ENCODE data around the gene VAT1.

Gene VAT1

DNA sequence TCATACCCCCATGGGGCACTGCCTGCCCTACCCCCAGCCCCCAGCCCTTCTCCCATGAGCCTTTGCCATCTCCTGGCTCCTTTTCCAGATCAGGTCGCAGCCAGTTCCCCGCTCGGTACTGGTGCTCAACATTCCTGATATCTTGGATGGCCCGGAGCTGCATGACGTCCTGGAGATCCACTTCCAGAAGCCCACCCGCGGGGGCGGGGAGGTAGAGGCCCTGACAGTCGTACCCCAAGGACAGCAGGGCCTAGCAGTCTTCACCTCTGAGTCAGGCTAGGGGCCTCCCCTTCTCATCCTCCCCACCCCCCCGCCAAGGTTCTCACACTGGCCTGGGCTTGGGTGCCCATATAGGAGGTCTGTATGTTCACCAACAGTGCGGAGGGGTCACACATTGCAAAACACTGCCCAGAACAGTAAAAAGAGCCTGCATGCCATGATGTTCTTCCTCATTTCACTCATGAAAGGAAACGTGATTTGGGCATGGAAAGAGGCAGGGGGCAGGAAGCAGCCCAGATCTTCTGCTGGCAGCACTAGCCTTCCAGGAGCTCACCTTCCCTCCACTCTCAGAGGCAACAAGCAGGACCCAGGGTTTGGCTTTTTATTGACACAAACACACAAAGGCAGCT, 8.1 kb downstream of the VAT1 start:
- Histone ChIP-seq H3K14ac (ENCODE audit: low read length in 2 of 2) (no peak overlapping the region), H3K27me3 (ENCODE audit: control insufficient read depth in 1 of 2, insufficient read depth in 1 of 2, low read length in 2 of 2) (no peaks in the 10 kb centered on the region), H3K27ac (ENCODE audit: low read length, poor library complexity, severe bottlenecking) (no peak overlapping the region), H3K79me1 (replicated peaks; ENCODE audit: low read length, poor library complexity, severe bottlenecking) (peaks cover 33% of the 10 kb centered on the region), H2BK120ac (ENCODE audit: low read depth, low read length) (no peak overlapping the region), H2AFZ (ENCODE audit: low read depth, low read length) (no peak overlapping the region), H3K4me2 (ENCODE audit: low read length, poor library complexity, severe bottlenecking) (no peak overlapping the region), H4K91ac (ENCODE audit: low read length) (no peak overlapping the region), H3K36me3 (ENCODE audit: control insufficient read depth in 1 of 2, insufficient read depth in 2 of 2, low read depth in 1 of 2, low read length in 2 of 2) (peaks cover 56 to 81% of the 10 kb centered on the region in 2 experiments), H3K9me3 (ENCODE audit: control insufficient read depth, low read length) (no peaks in the 10 kb centered on the region), H3K23ac (ENCODE audit: low read length in 2 of 2) (no peak overlapping the region), H3K9ac (ENCODE audit: low read length) (peak overlapping the region; percentile 56), H3K18ac (ENCODE audit: low read depth in 1 of 2, low read length in 2 of 2) (no peak overlapping the region), H3K4ac (ENCODE audit: low read depth in 1 of 2, low read length in 2 of 2) (no peak overlapping the region), H2AK5ac (ENCODE audit: low read length, severe bottlenecking) (no peak overlapping the region), H2BK5ac (ENCODE audit: low read depth, low read length, poor library complexity, severe bottlenecking) (no peak overlapping the region), H3K4me1 (ENCODE audit: control insufficient read depth, insufficient read depth, low read depth, low read length) (peaks cover 13% of the 10 kb centered on the region), H2BK15ac (ENCODE audit: low read depth, poor library complexity, severe bottlenecking) (no peak overlapping the region), H4K8ac (ENCODE audit: low read length) (no peak overlapping the region), H2BK12ac (ENCODE audit: low read length in 2 of 2) (no peak overlapping the region), H3K4me3 (ENCODE audit: insufficient read depth in 1 of 2, low read depth in 1 of 2, low read length in 2 of 2) (no peak overlapping the region)
- WGBS, result 91% methylated on average over 12 of the region's 12 CpGs
- no peak for DNase-seq

DNA sequence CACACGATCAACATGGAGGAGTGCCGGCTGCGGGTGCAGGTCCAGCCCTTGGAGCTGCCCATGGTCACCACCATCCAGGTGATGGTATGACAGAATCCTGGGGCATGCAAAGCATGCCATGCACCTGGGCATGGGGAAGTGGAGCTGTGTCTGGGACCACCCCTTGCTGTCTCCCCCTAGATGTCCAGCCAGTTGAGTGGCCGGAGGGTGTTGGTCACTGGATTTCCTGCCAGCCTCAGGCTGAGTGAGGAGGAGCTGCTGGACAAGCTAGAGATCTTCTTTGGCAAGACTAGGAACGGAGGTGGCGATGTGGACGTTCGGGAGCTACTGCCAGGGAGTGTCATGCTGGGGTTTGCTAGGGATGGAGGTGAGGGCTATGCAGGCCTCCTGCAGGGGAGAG, 8.9 kb downstream of the VAT1 start:
- H2BK15ac ChIP-seq (ENCODE audit: low read depth, poor library complexity, severe bottlenecking), result no peak overlapping the region
- peaks cover 10% of the 10 kb centered on the region for H3K4me1 ChIP-seq (ENCODE audit: control insufficient read depth, insufficient read depth, low read depth, low read length)
- H3K9me3 ChIP-seq (ENCODE audit: control insufficient read depth, low read length), result no peaks in the 10 kb centered on the region
- no peak for DNase-seq
- H4K91ac ChIP-seq (ENCODE audit: low read length), result no peak overlapping the region
- peaks cover 53 to 73% of the 10 kb centered on the region in 2 experiments for H3K36me3 ChIP-seq (ENCODE audit: control insufficient read depth in 1 of 2, insufficient read depth in 2 of 2, low read depth in 1 of 2, low read length in 2 of 2)
- no peak overlapping the region for H3K4ac ChIP-seq (ENCODE audit: low read depth in 1 of 2, low read length in 2 of 2)
- H3K23ac ChIP-seq (ENCODE audit: low read length in 2 of 2), result no peak overlapping the region
- no peak overlapping the region for H3K27ac ChIP-seq (ENCODE audit: low read length, poor library complexity, severe bottlenecking)
- peaks cover 30% of the 10 kb centered on the region for H3K79me1 ChIP-seq (replicated peaks; ENCODE audit: low read length, poor library complexity, severe bottlenecking)
- no peak overlapping the region for H2BK12ac ChIP-seq (ENCODE audit: low read length in 2 of 2)
- H2BK5ac ChIP-seq (ENCODE audit: low read depth, low read length, poor library complexity, severe bottlenecking), result no peak overlapping the region
- H3K9ac ChIP-seq (ENCODE audit: low read length), result no peak overlapping the region
- H3K4me3 ChIP-seq (ENCODE audit: insufficient read depth in 1 of 2, low read depth in 1 of 2, low read length in 2 of 2), result no peak overlapping the region
- no peak overlapping the region for H2AFZ ChIP-seq (ENCODE audit: low read depth, low read length)
- H3K14ac ChIP-seq (ENCODE audit: low read length in 2 of 2), result no peak overlapping the region
- H4K8ac ChIP-seq (ENCODE audit: low read length), result no peak overlapping the region
- H3K18ac ChIP-seq (ENCODE audit: low read depth in 1 of 2, low read length in 2 of 2), result no peak overlapping the region
- WGBS, result 95% methylated on average over 8 of the region's 8 CpGs
- no peak overlapping the region for H2AK5ac ChIP-seq (ENCODE audit: low read length, severe bottlenecking)
- no peaks in the 10 kb centered on the region for H3K27me3 ChIP-seq (ENCODE audit: control insufficient read depth in 1 of 2, insufficient read depth in 1 of 2, low read length in 2 of 2)
- no peak overlapping the region for H3K4me2 ChIP-seq (ENCODE audit: low read length, poor library complexity, severe bottlenecking)
- no peak overlapping the region for H2BK120ac ChIP-seq (ENCODE audit: low read depth, low read length)

GRCh38 chr17:43011728-43012472, 10.3 kb downstream of the VAT1 start:
- peaks cover 45 to 61% of the 10 kb centered on the region in 2 experiments for H3K36me3 ChIP-seq (ENCODE audit: control insufficient read depth in 1 of 2, insufficient read depth in 2 of 2, low read depth in 1 of 2, low read length in 2 of 2)
- H3K18ac ChIP-seq (ENCODE audit: low read depth in 1 of 2, low read length in 2 of 2), result no peak overlapping the region
- H3K4ac ChIP-seq (ENCODE audit: low read depth in 1 of 2, low read length in 2 of 2), result no peak overlapping the region
- H3K9ac ChIP-seq (ENCODE audit: low read length), result peak overlapping the region; percentile 38
- H2BK12ac ChIP-seq (ENCODE audit: low read length in 2 of 2), result no peak overlapping the region
- H4K91ac ChIP-seq (ENCODE audit: low read length), result no peak overlapping the region
- peaks cover 7% of the 10 kb centered on the region for H3K4me1 ChIP-seq (ENCODE audit: control insufficient read depth, insufficient read depth, low read depth, low read length)
- peak overlapping the region in 1 of 2 experiments; percentile 64 for H3K14ac ChIP-seq (ENCODE audit: low read length in 2 of 2)
- DNase-seq, result no peak
- H2AFZ ChIP-seq (ENCODE audit: low read depth, low read length), result no peak overlapping the region
- H3K27me3 ChIP-seq (ENCODE audit: control insufficient read depth in 1 of 2, insufficient read depth in 1 of 2, low read length in 2 of 2), result no peaks in the 10 kb centered on the region
- H4K8ac ChIP-seq (ENCODE audit: low read length), result no peak overlapping the region
- H3K4me3 ChIP-seq (ENCODE audit: insufficient read depth in 1 of 2, low read depth in 1 of 2, low read length in 2 of 2), result peak overlapping the region in 1 of 2 experiments; percentile 4
- H2BK15ac ChIP-seq (ENCODE audit: low read depth, poor library complexity, severe bottlenecking), result no peak overlapping the region
- no peak overlapping the region for H2BK5ac ChIP-seq (ENCODE audit: low read depth, low read length, poor library complexity, severe bottlenecking)
- no peaks in the 10 kb centered on the region for H3K9me3 ChIP-seq (ENCODE audit: control insufficient read depth, low read length)
- WGBS, result 81% methylated on average over 15 of the region's 15 CpGs
- H3K79me1 ChIP-seq (replicated peaks; ENCODE audit: low read length, poor library complexity, severe bottlenecking), result peaks cover 22% of the 10 kb centered on the region
- no peak overlapping the region for H2AK5ac ChIP-seq (ENCODE audit: low read length, severe bottlenecking)
- no peak overlapping the region for H3K27ac ChIP-seq (ENCODE audit: low read length, poor library complexity, severe bottlenecking)
- H2BK120ac ChIP-seq (ENCODE audit: low read depth, low read length), result no peak overlapping the region
- H3K23ac ChIP-seq (ENCODE audit: low read length in 2 of 2), result no peak overlapping the region
- no peak overlapping the region for H3K4me2 ChIP-seq (ENCODE audit: low read length, poor library complexity, severe bottlenecking)

DNA sequence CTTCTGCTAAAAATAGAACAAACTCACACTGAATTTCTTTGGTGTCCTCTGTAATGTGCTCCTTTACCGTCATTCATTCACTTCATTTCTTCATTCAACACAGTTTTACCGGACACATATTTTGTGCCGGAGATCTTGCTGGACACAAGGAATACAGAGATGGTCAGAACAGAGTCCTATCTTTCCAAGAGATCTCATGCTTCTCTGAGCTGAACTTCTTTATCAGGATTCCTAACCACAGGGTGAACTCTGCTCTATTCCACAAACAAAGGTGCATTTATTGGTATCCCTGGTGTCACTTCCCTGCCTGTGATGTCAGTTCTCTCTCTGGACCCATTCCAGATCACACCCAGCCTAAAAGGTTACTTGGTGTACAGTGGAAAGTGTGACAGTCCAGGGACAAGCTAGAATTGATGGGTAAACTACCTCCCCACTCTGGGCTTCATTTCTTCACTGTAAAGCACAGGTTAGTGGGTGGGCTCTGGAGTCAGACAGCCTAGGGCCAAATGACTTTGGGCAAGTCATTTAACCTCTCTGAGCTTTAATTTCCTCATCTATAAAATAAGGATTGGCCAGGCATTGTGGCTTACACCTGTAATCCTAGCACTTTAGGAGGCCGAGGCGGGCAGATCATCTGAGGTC, 11.4 kb downstream of the VAT1 start:
- H2AK5ac ChIP-seq (ENCODE audit: low read length, severe bottlenecking), result no peak overlapping the region
- H3K9me3 ChIP-seq (ENCODE audit: control insufficient read depth, low read length), result no peaks in the 10 kb centered on the region
- no peak overlapping the region for H2BK15ac ChIP-seq (ENCODE audit: low read depth, poor library complexity, severe bottlenecking)
- no peak overlapping the region for H2BK12ac ChIP-seq (ENCODE audit: low read length in 2 of 2)
- H2BK5ac ChIP-seq (ENCODE audit: low read depth, low read length, poor library complexity, severe bottlenecking), result no peak overlapping the region
- no peak overlapping the region for H3K14ac ChIP-seq (ENCODE audit: low read length in 2 of 2)
- H2AFZ ChIP-seq (ENCODE audit: low read depth, low read length), result no peak overlapping the region
- peaks cover 35 to 50% of the 10 kb centered on the region in 2 experiments for H3K36me3 ChIP-seq (ENCODE audit: control insufficient read depth in 1 of 2, insufficient read depth in 2 of 2, low read depth in 1 of 2, low read length in 2 of 2)
- H3K79me1 ChIP-seq (replicated peaks; ENCODE audit: low read length, poor library complexity, severe bottlenecking), result peaks cover 14% of the 10 kb centered on the region
- no peak overlapping the region for H3K18ac ChIP-seq (ENCODE audit: low read depth in 1 of 2, low read length in 2 of 2)
- no peak overlapping the region for H3K4me2 ChIP-seq (ENCODE audit: low read length, poor library complexity, severe bottlenecking)
- H3K4ac ChIP-seq (ENCODE audit: low read depth in 1 of 2, low read length in 2 of 2), result no peak overlapping the region
- H3K23ac ChIP-seq (ENCODE audit: low read length in 2 of 2), result no peak overlapping the region
- no peak overlapping the region for H4K8ac ChIP-seq (ENCODE audit: low read length)
- no peak overlapping the region for H3K27ac ChIP-seq (ENCODE audit: low read length, poor library complexity, severe bottlenecking)
- H3K27me3 ChIP-seq (ENCODE audit: control insufficient read depth in 1 of 2, insufficient read depth in 1 of 2, low read length in 2 of 2), result no peaks in the 10 kb centered on the region
- DNase-seq, result no peak
- peaks cover 7% of the 10 kb centered on the region for H3K4me1 ChIP-seq (ENCODE audit: control insufficient read depth, insufficient read depth, low read depth, low read length)
- no peak overlapping the region for H4K91ac ChIP-seq (ENCODE audit: low read length)
- peak overlapping the region; percentile 26 for H3K9ac ChIP-seq (ENCODE audit: low read length)
- no peak overlapping the region for H3K4me3 ChIP-seq (ENCODE audit: insufficient read depth in 1 of 2, low read depth in 1 of 2, low read length in 2 of 2)
- no peak overlapping the region for H2BK120ac ChIP-seq (ENCODE audit: low read depth, low read length)
- 95% methylated on average over 5 of the region's 5 CpGs for WGBS
